ENCODE measurements around the gene CCDC40.
"Not testable (repeated sequence)": the region's sequence is repeated elsewhere in the genome, so short reads cannot be mapped to it uniquely, and the experiment has no call there.

The CCDC40 gene

DNA sequence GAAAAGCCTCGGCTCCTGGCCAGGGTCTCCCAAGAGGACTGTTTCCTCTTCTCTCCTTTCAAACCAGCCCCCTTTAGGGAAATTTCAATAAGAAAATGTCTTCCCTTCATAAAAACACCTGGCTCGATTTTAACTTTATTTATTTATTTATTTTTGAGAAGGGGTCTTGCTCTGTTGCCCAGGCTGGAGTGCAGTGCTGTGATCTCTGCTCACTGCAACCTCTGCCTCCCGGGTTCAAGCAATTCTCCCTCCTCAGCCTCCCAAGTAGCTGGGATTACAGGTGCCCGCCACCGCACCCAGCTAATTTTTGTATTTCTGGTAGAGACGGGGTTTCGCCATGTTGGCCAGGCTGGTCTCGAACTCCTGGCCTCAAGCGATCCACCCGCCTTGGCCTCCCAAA lies 10.3 kb downstream of the CCDC40 start:
- DNase-seq (ENCODE audit: low read depth), result not testable (repeated sequence)

DNA sequence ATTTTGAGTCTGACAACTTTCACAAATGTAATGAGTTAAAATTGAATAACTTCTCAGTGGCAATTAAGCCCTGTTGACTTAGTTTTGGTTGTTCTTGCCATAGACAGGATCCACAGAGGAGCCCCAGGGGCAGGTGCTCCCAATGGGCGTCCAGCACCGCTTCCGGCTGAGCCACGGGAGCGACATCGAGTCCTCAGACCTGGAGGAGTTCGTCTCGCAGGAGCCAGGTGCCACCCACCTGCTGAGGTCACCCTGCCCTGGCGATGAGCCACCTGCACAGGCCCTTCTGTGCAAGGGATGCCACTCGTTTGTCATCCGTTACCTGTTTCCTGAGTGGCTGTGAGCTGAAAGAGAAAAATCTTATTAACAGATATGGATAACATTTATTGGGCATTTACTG lies 10.7 kb downstream of the CCDC40 start:
- no peak for DNase-seq (ENCODE audit: low read depth)

DNA sequence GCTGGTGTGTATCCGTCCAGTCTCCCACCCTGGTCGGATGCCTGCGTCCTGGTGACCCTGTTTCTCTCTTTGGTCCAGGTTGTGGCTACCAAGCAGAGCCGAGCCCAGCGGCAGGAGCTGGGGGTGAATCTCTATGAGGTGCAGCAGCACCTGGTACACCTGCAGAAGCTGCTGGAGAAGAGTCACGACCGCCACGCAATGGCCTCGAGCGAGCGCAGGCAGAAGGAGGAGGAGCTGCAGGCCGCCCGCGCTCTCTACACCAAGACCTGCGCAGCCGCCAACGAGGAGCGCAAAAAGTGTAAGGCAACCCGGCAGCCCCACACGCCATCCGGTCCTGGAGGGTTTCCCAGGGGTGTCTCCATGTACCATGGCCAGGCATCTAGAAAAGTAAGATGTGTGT lies 13.5 kb downstream of the CCDC40 start:
- DNase-seq (ENCODE audit: low read depth), result no peak

DNA sequence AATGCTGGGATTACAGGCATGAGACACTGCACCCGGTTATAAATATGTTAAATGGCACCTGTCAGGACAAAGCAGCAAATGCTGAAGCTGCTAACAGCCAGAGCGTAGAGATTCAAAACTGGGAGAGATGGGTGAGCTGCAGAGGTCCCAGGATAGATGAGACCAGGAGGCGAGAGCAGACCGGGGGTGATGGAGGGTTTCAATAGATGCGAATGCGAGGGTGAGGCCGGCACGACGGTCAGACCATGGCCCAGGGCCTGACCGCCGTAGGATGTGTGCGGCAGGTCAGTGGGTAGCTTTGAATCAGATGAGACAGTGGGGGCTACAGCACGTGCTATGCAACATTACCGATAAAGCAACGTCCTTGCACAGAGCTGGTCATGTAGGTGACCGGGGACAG lies 14.3 kb downstream of the CCDC40 start:
- DNase-seq (ENCODE audit: low read depth), result no peak

DNA sequence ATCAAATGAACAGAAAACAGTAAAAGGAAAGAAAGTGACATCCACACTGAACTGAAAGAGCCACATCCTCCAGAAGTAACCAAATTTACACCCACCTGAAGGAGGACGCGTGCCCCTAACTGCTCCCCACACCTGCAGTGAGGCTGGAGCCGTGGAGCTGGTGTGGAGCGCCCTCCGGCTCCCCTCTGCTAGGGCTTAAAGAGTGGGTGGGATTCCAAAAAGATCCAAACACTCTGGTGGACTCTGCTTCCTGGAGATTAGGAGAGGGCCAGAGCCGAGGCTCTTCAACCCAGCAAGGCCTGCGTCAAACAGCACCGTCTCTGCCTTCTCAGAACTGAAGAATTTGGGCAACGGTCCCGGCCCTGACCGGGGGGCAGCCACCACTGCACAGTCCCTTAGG lies 15.2 kb downstream of the CCDC40 start:
- DNase-seq (ENCODE audit: low read depth), result no peak

DNA sequence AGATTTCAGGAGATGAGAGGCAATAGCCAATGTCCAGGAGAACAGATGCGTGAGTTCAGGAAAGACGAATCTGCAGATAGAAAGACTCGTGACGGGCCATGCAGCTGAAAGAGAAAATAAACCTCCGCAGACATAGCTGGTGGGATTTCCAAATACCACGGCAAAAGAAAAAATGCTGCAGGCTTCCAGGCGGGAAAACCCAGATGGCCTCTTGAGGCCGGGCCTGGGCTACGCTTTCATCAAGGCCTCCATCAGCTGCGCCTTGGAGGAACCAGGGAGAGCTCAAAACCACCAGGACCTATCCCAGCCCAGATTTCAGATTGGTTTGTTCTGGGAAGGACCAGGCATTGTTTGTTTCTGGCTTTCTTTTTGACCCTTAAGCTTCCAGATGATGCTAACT lies 16.7 kb downstream of the CCDC40 start:
- no peak for DNase-seq (ENCODE audit: low read depth)

DNA sequence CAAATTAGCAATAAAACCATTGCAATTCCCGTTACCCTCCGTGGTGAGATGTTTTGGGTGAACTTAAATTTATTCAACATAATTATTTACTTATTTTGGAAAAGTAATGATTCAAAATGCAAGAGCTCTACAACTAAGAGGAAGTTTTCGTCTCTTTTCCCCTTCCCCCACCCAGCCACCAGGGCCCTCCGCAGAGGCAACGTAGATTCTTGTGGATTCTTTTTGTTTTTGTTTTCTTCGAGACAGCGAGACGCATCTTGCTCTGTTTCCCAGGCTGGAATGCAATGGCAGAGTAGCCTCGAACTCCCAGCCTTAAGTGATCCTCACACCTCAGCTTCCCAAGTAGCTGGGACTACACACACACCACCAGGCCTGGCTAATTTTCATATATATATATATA lies 19.2 kb downstream of the CCDC40 start:
- no peak for DNase-seq (ENCODE audit: low read depth)

DNA sequence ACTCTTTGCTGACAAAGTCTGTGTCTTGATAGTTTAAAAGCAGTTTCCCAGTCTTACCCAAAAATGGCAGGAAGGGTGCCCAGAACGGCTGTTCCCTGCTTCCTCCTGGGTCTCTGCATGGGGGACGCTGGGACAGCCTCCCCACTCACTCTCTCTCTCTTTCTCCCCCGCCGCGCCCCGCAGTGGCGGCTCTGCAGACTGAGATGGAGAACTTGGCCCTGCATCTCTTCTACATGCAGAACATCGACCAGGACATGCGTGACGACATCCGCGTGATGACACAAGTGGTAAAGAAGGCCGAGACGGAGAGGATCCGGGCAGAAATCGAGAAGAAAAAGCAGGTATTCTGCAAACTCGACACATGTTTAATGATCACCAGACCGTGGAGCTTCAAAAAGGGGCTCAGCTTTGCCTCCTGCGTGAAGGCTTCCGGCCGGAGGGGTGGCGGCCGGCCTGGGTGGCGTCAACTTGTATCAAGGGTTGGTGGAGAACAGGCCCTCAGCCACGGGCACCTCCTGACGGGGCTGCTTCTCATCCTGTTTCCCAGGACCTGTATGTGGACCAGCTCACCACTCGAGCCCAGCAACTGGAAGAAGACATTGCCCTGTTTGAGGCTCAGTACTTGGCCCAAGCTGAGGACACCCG lies 22.0 kb downstream of the CCDC40 start:
- DNase-seq (ENCODE audit: low read depth), result no peak

DNA sequence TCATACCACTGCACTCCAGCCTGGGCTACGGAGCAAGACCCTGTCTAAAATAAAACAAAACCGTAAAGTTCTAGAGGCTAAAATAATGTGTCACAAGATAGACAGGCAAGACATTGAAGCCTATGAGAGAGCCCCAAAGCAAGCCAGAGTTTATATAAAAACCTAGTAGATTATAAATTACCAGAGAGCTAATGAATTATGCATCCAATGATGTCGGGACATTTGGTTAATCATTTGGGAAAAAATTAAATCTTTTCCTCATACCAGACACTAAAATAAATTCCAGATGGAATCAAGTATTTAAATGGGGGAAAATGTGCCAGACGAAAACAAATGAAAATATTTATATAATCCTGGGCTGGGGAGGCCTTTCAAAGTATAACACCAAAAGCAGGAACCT lies 24.2 kb downstream of the CCDC40 start:
- DNase-seq (ENCODE audit: low read depth), result no peak

DNA sequence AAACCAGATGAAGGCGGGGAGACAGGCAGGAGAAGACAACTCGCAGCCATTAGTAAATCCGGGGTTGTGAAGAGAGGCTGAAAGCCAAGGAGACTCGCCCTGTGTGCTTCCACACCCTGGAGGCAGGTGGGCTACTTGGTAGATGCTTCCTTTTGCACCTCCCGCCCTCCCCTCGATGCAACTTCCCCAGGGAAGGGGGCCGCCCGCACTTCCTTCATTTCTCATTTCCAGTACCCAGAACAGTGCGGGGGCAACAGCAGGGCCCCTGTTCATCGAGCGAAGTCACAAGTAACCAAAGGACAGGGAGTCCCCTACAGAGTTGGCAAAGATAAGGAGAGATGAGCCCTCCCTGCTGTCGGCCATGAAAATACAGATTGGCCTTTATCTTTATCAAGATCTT lies 25.0 kb downstream of the CCDC40 start:
- no peak for DNase-seq (ENCODE audit: low read depth)

DNA sequence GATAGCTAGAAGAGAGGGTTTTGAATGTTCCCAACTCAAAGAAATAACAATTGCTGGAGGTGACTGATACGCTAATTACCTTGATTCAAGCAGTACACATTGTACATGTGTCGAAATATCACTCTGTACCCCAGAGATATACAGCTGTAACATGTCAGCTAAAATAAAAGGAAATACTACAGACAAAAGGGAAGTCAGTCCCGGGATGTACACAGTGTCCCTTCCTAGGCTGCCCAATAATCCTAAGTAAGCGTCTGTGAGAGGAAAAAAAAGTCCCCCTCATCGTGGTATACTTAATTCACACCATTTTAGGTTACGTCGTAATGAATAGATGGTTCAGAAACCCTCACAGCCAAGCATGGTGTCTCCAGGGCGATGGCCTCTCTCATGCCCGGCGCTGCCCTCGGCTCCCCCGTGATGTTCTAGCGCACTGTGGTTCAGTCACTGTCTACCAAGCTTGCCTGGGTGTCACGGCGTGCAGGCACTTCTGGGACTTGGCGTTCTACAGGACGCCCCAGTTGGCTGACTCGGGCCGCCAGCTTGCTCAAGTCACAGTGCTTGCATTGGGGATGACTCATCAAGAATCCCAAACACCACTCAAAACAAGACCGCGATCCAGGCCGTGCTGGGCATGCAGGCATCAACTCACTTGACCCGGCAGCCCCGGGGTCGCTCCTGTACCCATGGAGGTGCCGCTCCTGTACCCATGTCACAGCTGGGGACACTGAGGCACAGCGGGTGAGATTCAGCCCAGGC lies 27.6 kb downstream of the CCDC40 start:
- DNase-seq (ENCODE audit: low read depth), result no peak

DNA sequence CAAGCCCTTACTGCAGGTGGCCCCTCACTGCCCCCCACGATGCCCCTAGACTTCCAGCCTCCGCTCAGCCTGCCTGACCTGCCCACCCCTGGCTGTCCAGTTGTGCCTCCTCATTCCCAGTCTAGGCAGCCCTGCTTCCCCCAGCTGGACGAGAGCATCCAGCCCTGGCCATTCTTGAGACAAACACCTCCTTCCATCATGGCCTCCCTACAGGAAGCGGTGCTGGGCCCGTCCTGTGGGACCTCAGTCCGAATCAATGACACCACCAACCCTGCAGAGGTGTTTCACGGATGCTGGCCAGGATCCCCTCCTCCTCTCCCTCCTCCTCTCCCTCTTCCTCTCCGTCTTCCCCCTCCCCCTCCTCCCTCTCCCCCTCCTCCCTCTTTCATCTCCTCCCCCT lies 28.3 kb downstream of the CCDC40 start:
- DNase-seq (ENCODE audit: low read depth), result no peak

DNA sequence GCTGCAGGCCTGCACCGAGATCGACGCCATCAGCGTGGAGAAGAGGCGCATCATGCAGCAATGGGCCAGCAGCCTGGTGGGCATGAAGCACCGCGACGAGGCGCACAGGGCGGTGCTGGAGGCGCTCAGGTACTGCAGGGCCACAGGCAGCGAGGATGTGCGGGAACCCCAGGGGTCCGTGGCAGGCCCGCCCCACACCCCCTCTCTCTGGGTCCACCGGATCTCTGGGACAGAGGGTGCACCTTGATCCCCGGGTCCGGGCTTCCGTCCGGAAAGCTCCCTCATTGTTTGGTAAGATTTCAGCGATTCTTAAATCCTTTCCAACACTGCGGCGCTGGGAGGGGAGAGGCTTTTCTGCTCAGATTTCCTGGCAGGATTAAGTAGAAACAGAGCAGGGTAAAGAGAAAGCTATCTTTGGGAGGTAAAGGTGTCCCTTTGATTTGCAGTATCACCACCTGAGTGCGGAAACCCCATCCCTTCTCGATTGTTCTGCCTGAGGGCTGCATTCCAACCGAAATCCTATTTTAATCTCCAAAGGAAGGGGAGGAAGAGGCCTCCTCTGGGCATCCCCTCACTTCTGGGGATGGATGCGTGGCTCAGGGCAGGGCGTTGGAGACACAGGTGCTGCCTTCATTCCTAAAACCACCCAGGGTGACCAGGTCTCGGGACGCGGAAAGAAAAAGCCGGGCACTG lies 29.2 kb downstream of the CCDC40 start:
- DNase-seq (ENCODE audit: low read depth), result no peak

DNA sequence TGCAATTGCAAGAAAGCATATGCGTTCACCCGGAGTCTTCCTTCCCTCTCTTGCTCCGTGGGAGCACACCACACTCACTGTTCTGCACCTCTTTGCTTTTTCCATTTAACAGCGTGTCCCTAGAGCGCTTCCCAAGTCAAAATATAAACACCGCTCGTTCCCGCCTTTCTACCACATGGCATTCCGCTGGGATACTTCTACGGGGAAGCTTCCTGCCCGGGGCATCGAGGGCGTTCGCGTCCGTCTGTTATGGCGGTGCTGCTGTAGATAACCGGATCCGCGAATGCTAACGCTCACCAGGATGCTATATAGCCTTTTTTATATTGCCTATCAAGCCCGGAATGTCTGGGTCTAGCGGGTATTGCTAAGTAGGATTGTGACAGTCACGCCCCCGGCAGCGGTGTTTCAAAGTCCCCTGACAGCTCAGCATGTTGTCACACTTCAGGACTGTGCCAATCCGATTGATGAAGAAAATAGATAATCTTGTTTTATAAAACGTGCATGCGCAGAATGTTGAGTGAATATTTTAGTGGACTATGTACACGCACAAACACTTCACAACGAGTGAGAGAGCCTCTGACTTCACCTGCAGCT lies 31.0 kb downstream of the CCDC40 start:
- DNase-seq (ENCODE audit: low read depth), result no peak

DNA sequence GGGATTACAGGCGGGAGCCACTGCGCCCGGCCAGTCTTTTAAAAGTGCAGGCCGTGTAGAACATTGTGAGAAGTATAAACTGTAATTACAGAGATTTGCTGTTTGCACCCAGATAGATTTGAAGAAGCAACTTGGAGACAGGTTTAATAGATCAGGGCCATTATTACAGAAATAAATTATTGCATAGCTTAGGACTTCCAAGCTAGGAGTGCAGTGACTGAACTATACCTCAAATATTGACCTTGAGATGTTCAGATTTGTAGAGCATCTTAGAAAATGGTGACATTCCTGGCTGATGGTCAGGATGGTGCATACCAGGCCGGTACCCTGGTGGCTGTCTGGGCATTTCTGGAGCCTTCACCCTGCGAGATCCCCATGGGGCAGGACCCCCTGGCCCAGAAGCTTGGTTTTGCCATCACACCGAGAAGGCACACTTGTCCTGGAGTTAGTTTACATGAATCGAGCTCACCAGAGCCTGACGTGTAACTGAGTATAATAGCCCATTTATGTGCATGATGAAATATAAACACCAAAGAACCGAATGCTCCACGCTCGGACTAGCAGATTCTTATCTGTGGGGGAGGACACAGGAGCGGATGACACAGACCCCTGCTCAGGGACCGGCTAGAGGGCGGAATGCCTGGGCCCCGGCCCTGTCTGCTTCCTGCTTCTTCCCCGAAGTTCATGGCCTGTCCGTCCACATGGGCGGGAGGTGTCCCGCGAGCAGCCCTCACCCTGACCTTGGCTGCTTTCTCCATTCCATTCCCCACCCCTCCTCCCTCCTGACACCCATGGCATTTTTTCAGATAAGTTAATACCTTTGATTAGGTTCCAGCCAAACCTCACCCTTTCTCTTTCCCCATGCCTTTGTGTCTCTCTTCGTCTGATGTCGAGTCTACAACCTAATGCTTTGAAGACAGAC lies 32.1 kb downstream of the CCDC40 start:
- DNase-seq (ENCODE audit: low read depth), result no peak

DNA sequence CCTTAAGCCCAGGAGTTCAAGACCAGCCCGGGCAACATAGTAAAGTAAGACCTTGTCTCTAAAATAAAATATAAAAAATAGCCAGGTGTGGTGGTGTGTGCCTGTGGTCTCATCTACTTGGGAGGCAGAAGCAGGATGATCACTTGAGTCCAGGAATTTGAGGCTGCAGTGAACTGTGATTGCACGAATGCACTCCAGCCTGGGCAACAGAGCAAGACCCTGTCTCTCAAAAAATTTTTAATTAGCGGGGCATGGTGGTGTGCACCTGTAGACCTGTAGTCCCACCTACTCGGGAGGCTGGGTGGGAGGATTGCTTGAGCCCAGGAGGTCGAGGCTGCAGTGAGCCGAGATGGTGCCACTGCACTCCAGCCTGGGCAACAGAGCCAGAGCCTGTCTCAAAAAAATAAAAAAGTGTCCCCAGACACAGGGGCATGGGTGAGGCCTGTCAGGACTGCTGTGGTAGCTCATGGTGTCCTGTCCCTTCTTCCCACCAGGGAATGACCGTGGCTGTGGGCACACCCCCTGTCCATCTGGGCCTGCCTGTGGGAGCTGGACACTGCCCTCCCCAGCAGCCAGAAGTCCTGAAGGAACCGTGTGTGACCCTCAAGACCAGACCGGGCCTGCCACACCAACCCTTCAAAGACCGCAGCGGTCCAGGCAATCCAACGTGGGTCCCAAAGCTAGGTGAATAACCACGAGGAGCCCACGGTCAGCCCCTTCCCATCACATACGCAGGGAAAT lies 34.1 kb downstream of the CCDC40 start:
- DNase-seq (ENCODE audit: low read depth), result no peak

DNA sequence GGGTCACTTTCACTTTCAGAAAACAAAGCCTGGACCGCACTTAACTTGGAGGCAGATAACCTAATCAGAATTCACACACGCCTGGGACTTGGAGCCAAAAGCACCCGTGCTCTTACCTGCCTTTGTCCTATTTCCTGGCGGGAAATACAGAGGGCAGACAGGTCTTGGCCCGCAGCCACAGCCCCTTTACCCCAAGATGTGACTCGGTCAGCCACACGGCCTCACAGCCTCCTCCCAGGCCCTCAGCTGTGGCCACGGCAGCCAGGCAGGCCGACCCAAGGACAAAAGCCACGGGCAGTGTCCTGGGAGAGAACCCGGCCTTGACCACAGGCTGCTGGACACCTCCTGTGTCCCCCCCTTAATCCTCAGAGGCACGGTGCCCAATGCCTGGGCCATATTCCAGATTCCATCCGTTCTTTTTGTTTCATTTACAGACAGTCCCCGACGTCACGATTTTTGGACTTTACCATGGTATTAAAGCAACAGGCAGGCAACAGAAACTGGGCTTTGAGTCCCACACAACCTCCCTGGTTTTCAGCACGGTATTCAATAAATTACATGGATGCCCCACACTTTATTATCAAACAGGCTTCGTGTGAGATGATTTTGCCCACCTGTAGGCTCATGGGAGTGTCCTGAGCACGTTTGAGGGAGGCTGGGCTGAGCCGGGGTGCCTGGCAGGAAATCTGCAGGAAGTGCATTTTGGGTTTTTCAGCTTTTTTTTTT lies 34.8 kb downstream of the CCDC40 start:
- DNase-seq (ENCODE audit: low read depth), result no peak

DNA sequence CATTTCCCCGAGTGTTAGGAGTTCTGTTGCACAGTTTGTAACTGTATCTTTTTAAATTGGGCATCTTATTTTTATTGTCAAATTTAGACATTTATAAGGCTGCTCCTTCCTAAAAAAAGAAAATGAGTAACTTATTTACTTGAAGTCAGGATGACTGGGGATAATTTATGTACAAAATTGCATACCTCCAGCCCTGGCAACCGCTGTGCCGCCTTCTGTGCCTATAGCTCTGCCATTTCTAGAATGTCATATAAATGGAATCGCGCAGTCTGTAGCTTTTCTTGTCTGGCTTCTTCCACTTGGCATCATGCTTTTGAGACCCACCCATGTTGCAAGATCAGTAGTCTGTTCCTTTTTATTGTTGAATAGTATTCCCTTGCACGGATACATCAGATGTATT lies 36.0 kb downstream of the CCDC40 start:
- DNase-seq (ENCODE audit: low read depth), result no peak

DNA sequence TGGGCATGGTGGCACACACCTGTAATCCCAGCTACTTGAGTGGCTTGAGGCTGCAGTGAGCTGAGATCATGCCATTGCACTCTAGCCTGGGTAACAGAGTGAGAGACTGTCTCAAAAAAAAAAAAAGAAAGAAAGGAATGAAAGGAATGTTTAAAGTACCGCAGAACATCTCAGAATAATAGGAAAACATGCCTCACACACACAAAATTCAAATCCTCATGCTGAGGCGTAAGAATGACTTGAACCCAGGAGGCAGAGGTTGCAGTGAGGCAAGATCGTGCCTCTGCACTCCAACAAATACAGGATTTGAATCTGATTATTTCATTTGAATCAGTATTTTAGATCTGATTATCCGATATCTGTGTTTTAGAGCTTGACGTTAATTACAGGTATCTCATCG lies 43.6 kb downstream of the CCDC40 start:
- no peak for DNase-seq (ENCODE audit: low read depth)

DNA sequence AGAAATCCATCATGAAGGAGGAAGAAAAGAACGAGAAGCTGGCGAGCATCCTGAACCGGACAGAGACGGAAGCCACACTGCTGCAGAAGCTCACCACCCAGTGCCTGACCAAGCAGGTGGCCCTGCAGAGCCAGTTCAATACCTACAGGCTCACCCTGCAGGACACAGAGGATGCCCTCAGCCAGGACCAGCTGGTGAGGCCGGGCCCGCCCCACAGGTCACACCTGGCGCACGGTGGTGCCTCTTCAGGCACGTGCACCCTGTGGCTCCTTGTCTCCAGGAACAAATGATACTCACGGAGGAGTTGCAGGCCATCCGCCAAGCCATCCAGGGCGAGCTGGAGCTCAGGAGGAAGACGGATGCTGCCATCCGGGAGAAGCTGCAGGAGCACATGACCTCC lies 45.2 kb downstream of the CCDC40 start:
- no peak for DNase-seq (ENCODE audit: low read depth)
